Epidermal melanocyte (primary cell): Measurements from ENCODE around the gene KCNJ16.

ENCODE experiments used
- DNase-seq: peaks from one replicate; pipeline ENCODE4 v3.0.0; 2011; ENCODE audit warnings: low spot score; ENCODE audit not compliant: insufficient read length

Gene KCNJ16

DNA sequence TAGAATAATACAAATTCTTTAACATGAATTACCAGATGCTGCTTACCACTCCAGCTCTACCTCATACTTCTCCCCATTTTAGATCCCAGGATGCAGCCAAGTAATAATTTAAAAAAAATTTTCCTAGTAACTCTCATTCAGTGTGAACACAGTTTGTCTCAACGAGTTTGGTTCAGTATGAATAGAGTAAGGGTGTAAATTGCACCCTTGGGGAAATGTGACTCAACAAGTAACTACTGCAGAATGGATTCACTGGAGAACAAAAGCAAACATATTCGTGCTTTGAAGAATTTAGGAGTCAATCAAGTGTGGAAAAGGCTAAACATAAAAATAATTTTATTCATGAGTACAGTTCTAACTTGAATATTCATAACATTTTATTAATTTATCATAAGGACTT, 23.0 kb downstream of the KCNJ16 start:
- DNase-seq: no peak

GRCh38 chr17:70099294-70099693, 24.3 kb downstream of the KCNJ16 start:
- no peak for DNase-seq

GRCh38 chr17:70099884-70100283, 24.9 kb downstream of the KCNJ16 start:
- DNase-seq: no peak

GRCh38 chr17:70100983-70101382, 26.0 kb downstream of the KCNJ16 start:
- DNase-seq: no peak

- DNase-seq: no peak
These were observed 27.5 kb downstream of the KCNJ16 start for GRCh38 chr17:70102531-70102930.

DNA sequence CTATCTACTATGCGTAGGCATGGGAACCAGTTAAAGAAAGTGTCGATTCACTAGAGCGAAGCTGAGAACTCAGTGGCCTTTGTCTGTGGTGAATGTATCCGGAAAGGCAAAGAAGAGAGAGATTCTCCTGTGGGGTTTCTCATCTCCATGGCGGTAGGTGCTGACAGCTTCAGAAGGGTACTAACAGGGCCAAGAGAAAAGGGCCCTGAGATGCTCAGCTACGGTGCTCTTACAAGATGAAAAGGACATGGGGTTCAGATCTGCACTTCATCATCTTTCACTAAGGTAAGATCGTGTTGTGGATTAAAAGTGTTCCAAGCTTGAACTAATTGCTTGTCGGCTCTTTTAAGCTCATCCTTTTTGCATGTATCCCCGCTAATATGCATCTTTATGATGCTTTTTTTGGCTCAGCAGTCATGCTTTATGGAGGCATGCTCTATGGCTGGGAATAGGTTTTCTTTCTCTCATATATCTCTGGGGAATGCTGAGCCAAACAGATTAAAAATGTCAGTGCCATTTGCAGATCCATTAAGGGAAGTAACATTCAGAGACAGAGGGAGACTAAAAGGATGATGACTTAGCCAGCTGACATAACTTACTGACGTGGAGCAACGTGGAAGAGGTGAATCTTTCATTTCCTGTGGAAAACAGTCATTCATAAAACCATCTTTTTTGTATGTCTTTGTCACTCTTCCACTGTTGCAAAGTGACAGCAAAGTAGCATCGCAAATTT, 29.9 kb downstream of the KCNJ16 start:
- no peak for DNase-seq

DNA sequence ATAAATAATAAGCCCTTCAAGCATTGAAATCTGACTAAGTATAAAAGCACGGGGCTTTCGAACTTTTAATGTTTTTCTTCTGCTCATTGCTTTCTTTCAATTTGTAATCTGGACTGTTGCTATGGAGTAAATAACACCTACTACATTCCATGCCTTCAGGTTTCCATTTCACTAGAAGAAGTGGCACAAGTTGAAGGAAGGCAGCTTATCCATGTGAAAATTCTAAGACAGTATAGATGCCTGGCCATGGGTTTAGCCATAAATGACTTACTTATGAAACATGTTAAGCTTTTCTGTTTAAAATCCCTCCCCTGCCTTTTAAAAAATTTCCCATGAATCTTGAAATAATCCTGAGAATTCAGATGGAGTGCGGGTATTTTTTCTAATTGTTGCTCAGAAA, 30.6 kb downstream of the KCNJ16 start:
- no peak for DNase-seq

GRCh38 chr17:70106551-70106950, 31.5 kb downstream of the KCNJ16 start:
- DNase-seq: no peak

DNA sequence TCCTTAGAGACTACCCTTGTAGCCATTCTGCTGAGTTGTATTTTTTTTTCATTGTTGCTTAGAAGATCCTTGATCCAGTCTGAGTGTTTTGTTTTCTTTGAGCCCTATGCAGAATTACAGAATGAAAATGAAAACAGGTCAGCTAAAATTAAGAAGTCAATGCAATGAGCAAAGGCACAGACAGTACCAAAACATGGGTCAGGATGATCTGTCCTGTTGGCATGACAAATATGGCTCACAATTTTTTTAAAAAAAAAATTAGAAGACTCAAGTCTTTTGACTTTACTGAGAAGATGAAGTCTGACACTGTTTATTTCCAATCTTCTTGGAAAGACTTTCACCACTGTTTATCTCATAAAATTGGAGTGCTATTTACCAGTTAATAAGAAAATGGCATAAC, 32.4 kb downstream of the KCNJ16 start:
- DNase-seq: no peak

- DNase-seq: no peak
These were observed 33.0 kb downstream of the KCNJ16 start for GRCh38 chr17:70107904-70108565.

DNA sequence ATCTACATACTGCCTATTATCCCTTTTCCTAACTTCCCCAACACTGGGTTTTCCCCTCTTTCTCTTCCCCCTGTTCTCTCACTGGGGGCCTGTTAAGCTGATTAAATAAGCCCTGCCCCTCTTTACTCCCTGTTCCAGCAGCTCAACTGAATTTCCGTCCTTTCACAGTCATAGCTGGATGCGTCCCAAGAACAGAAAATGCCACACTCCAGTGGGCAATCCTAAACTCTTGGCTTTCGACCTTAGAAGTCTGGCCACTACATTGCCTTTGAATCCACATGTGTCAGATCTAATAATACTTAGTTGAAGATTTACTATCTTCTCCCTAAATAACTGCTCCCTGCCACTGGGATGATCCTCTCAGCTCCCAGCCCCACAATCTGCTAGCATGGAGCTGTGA, 34.5 kb downstream of the KCNJ16 start:
- DNase-seq: no peak

GRCh38 chr17:70110443-70110880, 35.4 kb downstream of the KCNJ16 start:
- no peak for DNase-seq

GRCh38 chr17:70111201-70111600, 36.2 kb downstream of the KCNJ16 start:
- DNase-seq: no peak

DNA sequence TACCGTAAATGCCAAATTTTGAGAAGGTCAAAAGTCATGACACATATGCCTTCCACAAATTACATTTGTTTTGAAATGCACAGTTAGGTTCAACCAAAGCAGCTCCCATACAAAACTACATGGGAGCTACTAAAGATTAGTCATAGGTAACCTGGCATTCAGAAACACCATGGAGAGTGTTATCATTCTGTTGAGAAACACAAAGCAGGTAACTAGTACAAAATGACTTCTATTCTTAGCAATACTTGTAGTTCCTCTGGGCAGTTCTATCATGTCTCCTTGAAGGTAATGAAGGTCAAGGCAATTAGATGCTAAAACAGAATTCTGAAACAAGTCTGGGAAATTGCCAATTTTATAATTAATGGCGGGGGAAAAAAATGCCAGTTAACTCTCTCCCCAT, 39.4 kb downstream of the KCNJ16 start:
- no peak for DNase-seq

DNA sequence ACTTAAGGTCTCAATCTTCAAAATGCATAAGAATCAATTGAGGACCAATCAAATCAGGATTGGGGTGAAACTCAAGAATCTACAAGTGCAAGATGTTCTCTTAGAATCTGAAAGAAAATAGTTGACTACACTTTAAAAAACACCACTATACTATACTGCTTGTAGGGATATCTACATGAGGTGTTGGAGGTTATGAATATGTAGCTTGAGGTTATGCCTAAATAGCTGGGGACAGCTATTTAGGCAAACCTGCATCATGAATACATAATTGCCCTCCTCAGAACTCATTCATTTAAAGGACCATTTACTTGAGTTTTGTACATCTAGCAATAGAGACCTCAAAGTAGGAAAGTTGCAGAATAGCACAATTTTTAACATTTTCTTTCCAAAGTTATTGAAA, 40.1 kb downstream of the KCNJ16 start:
- DNase-seq: no peak

- no peak for DNase-seq
These were observed 41.9 kb downstream of the KCNJ16 start for GRCh38 chr17:70116919-70117318.

DNA sequence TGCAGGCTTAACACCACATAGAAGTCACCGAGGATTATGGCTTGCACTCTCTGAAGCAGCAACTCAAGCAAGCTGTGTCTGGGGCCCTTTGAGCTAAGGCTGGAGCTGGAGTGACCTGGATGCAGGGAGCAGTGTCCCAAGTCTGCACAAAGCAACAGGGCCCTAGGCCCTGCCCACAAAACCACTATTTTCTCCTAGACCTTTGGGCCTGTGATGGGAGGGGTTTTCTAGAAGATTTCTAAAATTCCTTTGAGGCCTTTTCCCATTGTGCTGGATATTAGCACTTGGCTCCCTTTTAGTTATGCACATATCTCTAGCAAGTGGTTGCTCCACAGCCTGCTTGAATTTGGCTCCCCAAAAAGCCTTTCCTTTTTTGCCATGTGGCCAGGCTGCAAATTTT, 44.5 kb downstream of the KCNJ16 start:
- DNase-seq: no peak

- no peak for DNase-seq
These were observed 45.0 kb downstream of the KCNJ16 start for GRCh38 chr17:70119983-70120382.

DNA sequence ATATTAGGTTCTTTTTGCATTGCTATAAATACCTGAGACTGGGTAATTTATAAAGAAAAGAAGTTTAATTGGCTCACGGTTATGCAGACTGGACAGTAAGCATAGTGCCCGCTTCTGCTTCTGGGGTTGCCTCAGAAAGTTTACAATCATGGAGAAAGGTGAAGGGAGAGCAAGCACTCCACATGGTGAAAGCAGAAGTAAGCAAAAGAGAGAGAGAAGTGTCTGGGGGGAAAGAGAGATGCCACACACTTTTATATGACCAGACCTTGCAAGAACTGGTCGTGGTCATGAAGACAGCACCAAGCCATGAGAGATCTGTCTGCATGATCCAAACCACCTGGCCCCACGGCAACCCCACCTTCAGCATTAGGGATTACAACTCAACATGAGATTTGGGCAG, 45.4 kb downstream of the KCNJ16 start:
- DNase-seq: no peak

- no peak for DNase-seq
These were observed 46.1 kb downstream of the KCNJ16 start for GRCh38 chr17:70121126-70121525.

- no peak for DNase-seq
These were observed 48.2 kb downstream of the KCNJ16 start for GRCh38 chr17:70123193-70123592.

DNA sequence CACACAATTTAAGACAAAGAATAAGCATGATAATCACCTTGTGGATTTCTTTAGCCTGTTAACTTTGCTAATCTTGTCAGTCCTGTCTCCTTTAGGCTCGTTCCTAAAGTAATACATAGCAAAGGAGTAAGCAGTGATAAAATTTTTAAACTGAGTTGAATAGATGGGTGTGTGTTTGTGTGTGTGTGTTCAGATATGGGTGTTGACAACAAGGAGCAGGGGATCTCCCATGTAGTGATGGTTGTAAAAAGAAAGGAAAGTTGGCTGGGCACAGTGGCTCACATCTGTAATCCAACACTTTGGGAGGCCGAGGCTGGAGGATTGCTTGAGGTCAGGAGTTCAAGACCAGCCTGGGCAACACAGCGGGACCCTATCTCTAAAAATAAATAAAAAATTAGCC, 49.7 kb downstream of the KCNJ16 start:
- DNase-seq: no peak

- no peak for DNase-seq
These were observed 52.3 kb downstream of the KCNJ16 start for GRCh38 chr17:70127221-70127873.
